Karpas-422 (cell line): ENCODE results near the gene HEATR5B. TPM values are rescaled to one million over a fixed set of nuclear protein-coding genes. Genes with fewer than 3 reads are reported as not detected.

ENCODE experiments used
- DNase-seq: peaks from one replicate; pipeline ENCODE4 v3.0.0-alpha.2; 2015
- H2AFZ ChIP-seq: fragments of 200-600 bp; sonication (generic); 2 replicates; pipeline ENCODE4 v1.6.1; 2014; ENCODE audit warnings: antibody characterized with exemption, low read length, mixed read lengths
- H3K27ac ChIP-seq: fragments of 200-600 bp; sonication (generic); 2 replicates; pipeline ENCODE4 v1.5.1; 2014; ENCODE audit warnings: mild to moderate bottlenecking, low read length, moderate library complexity
- H3K27me3 ChIP-seq: fragments of 200-600 bp; sonication (generic); 2 replicates; pipeline ENCODE4 v1.6.1; 2014; ENCODE audit warnings: low read length, mixed read lengths
- H3K36me3 ChIP-seq: fragments of 200-600 bp; sonication (generic); 2 replicates; pipeline ENCODE4 v1.6.1; 2014; ENCODE audit warnings: low read length, mixed read lengths; ENCODE audit not compliant: insufficient read depth
- H3K4me1 ChIP-seq: fragments of 200-600 bp; sonication (generic); 2 replicates; pipeline ENCODE4 v1.6.1; 2014; ENCODE audit warnings: mild to moderate bottlenecking, low read length, mixed read lengths
- H3K4me2 ChIP-seq: fragments of 200-600 bp; sonication (generic); 2 replicates; pipeline ENCODE4 v1.6.1; 2014; ENCODE audit warnings: low read length, low read depth, mild to moderate bottlenecking; ENCODE audit not compliant: poor library complexity, severe bottlenecking
- H3K4me3 ChIP-seq: fragments of 200-600 bp; sonication (generic); 2 replicates; pipeline ENCODE4 v1.5.1; 2014; ENCODE audit warnings: mild to moderate bottlenecking, antibody characterized with exemption, low read length, mixed read lengths
- H3K79me2 ChIP-seq: fragments of 200-600 bp; sonication (generic); 2 replicates; pipeline ENCODE4 v1.6.1; 2014; ENCODE audit warnings: mild to moderate bottlenecking, low read length, mixed read lengths
- H3K9ac ChIP-seq: fragments of 200-600 bp; sonication (generic); 2 replicates; pipeline ENCODE4 v1.6.0; 2014; ENCODE audit warnings: low read length
- H3K9me2 ChIP-seq: fragments of 200-600 bp; sonication (generic), shearing (Covaris generic); replicated peaks from 2 replicates; pipeline ENCODE4 v1.6.0; 2014; ENCODE audit warnings: mild to moderate bottlenecking, low read length, moderate library complexity; ENCODE audit not compliant: insufficient read depth
- H3K9me3 ChIP-seq: fragments of 300-700, 200-600 bp; sonication (generic); 2 replicates; pipeline ENCODE4 v1.6.1; 2014; ENCODE audit warnings: low read length, mixed read lengths
- H4K20me1 ChIP-seq: fragments of 200-600 bp; sonication (generic); 2 replicates; pipeline ENCODE4 v1.6.1; 2014; ENCODE audit warnings: mild to moderate bottlenecking, antibody characterized with exemption, low read length, low read depth; ENCODE audit not compliant: insufficient read depth
- total RNA-seq: library from RNA; depleted of rRNA; stranded (reverse); fragments of >200 nt; shearing (Covaris generic); gene quantifications from 2 replicates; pipeline ENCODE4 v1.2.3, GENCODE V29; 2014; ENCODE audit warnings: low replicate concordance

HEATR5B gene
- total RNA-seq, 1 experiment from 2014 or later, result 53.1 TPM

- H3K4me2 ChIP-seq, result no peak overlapping the region
- no peaks in the 10 kb centered on the region for H3K9me3 ChIP-seq
- H3K4me1 ChIP-seq, result no peaks in the 10 kb centered on the region
- no peak overlapping the region for H3K9ac ChIP-seq
- no peak overlapping the region for H3K4me3 ChIP-seq
- no peak overlapping the region for H3K27ac ChIP-seq
- H2AFZ ChIP-seq, result no peak overlapping the region
- no peaks in the 10 kb centered on the region for H3K9me2 ChIP-seq
- H3K27me3 ChIP-seq, result no peaks in the 10 kb centered on the region
- peaks cover 9% of the 10 kb centered on the region; the same call in 1 of the 2 replicates for H3K79me2 ChIP-seq
- peaks cover 53% of the 10 kb centered on the region for H3K36me3 ChIP-seq
- DNase-seq, result no peak
- H4K20me1 ChIP-seq, result no peaks in the 10 kb centered on the region
Measured at GRCh38 chr2:37109523-37109922, 25.4 kb upstream of the HEATR5B start.

- H3K4me1 ChIP-seq, result no peaks in the 10 kb centered on the region
- no peak overlapping the region for H3K27ac ChIP-seq
- peaks cover 49% of the 10 kb centered on the region for H3K36me3 ChIP-seq
- H3K9me2 ChIP-seq, result no peaks in the 10 kb centered on the region
- no peaks in the 10 kb centered on the region for H3K27me3 ChIP-seq
- no peaks in the 10 kb centered on the region for H4K20me1 ChIP-seq
- H2AFZ ChIP-seq, result no peak overlapping the region
- H3K79me2 ChIP-seq, result no peaks in the 10 kb centered on the region
- no peaks in the 10 kb centered on the region for H3K9me3 ChIP-seq
- no peak overlapping the region for H3K4me2 ChIP-seq
- no peak overlapping the region for H3K9ac ChIP-seq
- H3K4me3 ChIP-seq, result no peak overlapping the region
- DNase-seq, result no peak
Measured at GRCh38 chr2:37105150-37105549, 21.0 kb upstream of the HEATR5B start.

GRCh38 chr2:37104178-37104577 is 20.0 kb upstream of the HEATR5B start:
- no peak overlapping the region for H3K9ac ChIP-seq
- no peaks in the 10 kb centered on the region for H4K20me1 ChIP-seq
- H3K4me3 ChIP-seq, result no peak overlapping the region
- no peaks in the 10 kb centered on the region for H3K27me3 ChIP-seq
- no peaks in the 10 kb centered on the region for H3K9me3 ChIP-seq
- no peaks in the 10 kb centered on the region for H3K4me1 ChIP-seq
- peaks cover 47% of the 10 kb centered on the region for H3K36me3 ChIP-seq
- no peaks in the 10 kb centered on the region for H3K79me2 ChIP-seq
- H3K4me2 ChIP-seq, result no peak overlapping the region
- no peak overlapping the region for H2AFZ ChIP-seq
- no peaks in the 10 kb centered on the region for H3K9me2 ChIP-seq
- no peak for DNase-seq
- no peak overlapping the region for H3K27ac ChIP-seq

GRCh38 chr2:37102588-37102987 is 18.4 kb upstream of the HEATR5B start:
- no peak for DNase-seq
- H3K9me3 ChIP-seq, result no peaks in the 10 kb centered on the region
- H3K4me1 ChIP-seq, result no peaks in the 10 kb centered on the region
- H3K4me2 ChIP-seq, result no peak overlapping the region
- no peak overlapping the region for H3K27ac ChIP-seq
- H3K9me2 ChIP-seq, result no peaks in the 10 kb centered on the region
- H3K27me3 ChIP-seq, result no peaks in the 10 kb centered on the region
- no peaks in the 10 kb centered on the region for H3K79me2 ChIP-seq
- no peak overlapping the region for H3K9ac ChIP-seq
- no peaks in the 10 kb centered on the region for H4K20me1 ChIP-seq
- H3K4me3 ChIP-seq, result no peak overlapping the region
- H3K36me3 ChIP-seq, result peaks cover 49% of the 10 kb centered on the region
- H2AFZ ChIP-seq, result no peak overlapping the region

GRCh38 chr2:37100054-37100453 is 15.9 kb upstream of the HEATR5B start:
- no peaks in the 10 kb centered on the region for H4K20me1 ChIP-seq
- H3K27me3 ChIP-seq, result no peaks in the 10 kb centered on the region
- no peak overlapping the region for H2AFZ ChIP-seq
- DNase-seq, result no peak
- H3K79me2 ChIP-seq, result no peaks in the 10 kb centered on the region
- H3K4me3 ChIP-seq, result no peak overlapping the region
- peaks cover 51% of the 10 kb centered on the region for H3K36me3 ChIP-seq
- H3K4me1 ChIP-seq, result no peaks in the 10 kb centered on the region
- H3K9me2 ChIP-seq, result no peaks in the 10 kb centered on the region
- H3K27ac ChIP-seq, result no peak overlapping the region
- H3K9me3 ChIP-seq, result no peaks in the 10 kb centered on the region
- no peak overlapping the region for H3K4me2 ChIP-seq
- no peak overlapping the region for H3K9ac ChIP-seq

GRCh38 chr2:37098416-37099118 is 14.4 kb upstream of the HEATR5B start:
- Histone ChIP-seq H3K4me1 (no peaks in the 10 kb centered on the region), H3K79me2 (no peaks in the 10 kb centered on the region), H3K27ac (no peak overlapping the region), H3K9ac (no peak overlapping the region), H2AFZ (no peak overlapping the region), H3K36me3 (peaks cover 66% of the 10 kb centered on the region), H3K4me3 (no peak overlapping the region), H3K9me2 (no peaks in the 10 kb centered on the region), H3K4me2 (no peak overlapping the region), H4K20me1 (no peaks in the 10 kb centered on the region), H3K9me3 (no peaks in the 10 kb centered on the region), H3K27me3 (no peaks in the 10 kb centered on the region)
- DNase-seq, result no peak

GRCh38 chr2:37096568-37096967 is 12.4 kb upstream of the HEATR5B start:
- no peaks in the 10 kb centered on the region for H3K9me3 ChIP-seq
- no peak overlapping the region for H3K4me2 ChIP-seq
- H3K4me3 ChIP-seq, result no peak overlapping the region
- H2AFZ ChIP-seq, result no peak overlapping the region
- no peaks in the 10 kb centered on the region for H4K20me1 ChIP-seq
- no peaks in the 10 kb centered on the region for H3K79me2 ChIP-seq
- 0 out of 2 replicates have a peak overlapping the region, but pooled peaks have one; percentile 11 for H3K27ac ChIP-seq
- no peaks in the 10 kb centered on the region for H3K27me3 ChIP-seq
- DNase-seq, result no peak
- peaks cover 16% of the 10 kb centered on the region for H3K4me1 ChIP-seq
- H3K9ac ChIP-seq, result no peak overlapping the region
- no peaks in the 10 kb centered on the region for H3K9me2 ChIP-seq
- H3K36me3 ChIP-seq, result peaks cover 68% of the 10 kb centered on the region

GRCh38 chr2:37091873-37092272 is 7.7 kb upstream of the HEATR5B start:
- H3K4me3 ChIP-seq, result peak overlapping the region; percentile 39

More at GRCh38 chr2:37091873-37092272, 7.7 kb upstream of the HEATR5B start:
- Histone ChIP-seq H2AFZ (0 out of 2 replicates have a peak overlapping the region, but pooled peaks have one; percentile 8), H3K4me1 (peaks cover 58% of the 10 kb centered on the region), H3K4me2 (peak overlapping the region; percentile 73), H3K9me3 (no peaks in the 10 kb centered on the region), H3K36me3 (peaks cover 41% of the 10 kb centered on the region), H3K79me2 (peaks cover 11% of the 10 kb centered on the region), H3K9ac (peak overlapping the region; percentile 52), H3K27ac (peak overlapping the region; percentile 90), H4K20me1 (no peaks in the 10 kb centered on the region), H3K9me2 (no peaks in the 10 kb centered on the region), H3K27me3 (no peaks in the 10 kb centered on the region)
- DNase-seq, result peak; percentile 71
